PC-3 (cell line): ENCODE measurements around the gene NELFE. TPM values are rescaled to one million over a fixed set of nuclear protein-coding genes. Genes with fewer than 3 reads are reported as not detected.

ENCODE experiments used
- ATAC-seq: fragments of 200-7000 bp; cut with Tn5 transposase; 2 replicates; pipeline ENCODE4 v1.9.1; 2020; ENCODE audit warnings: mild to moderate bottlenecking, moderate library complexity
- BruUV-seq: library from RNA; stranded (reverse); fragments of 400-500 nt; replicated peaks from 2 replicates; lab custom pipeline; 2021; lab: Mats Ljungman, UMichigan
- CTCF ChIA-PET: fragments of 300-600 bp; sonication (Branson Sonifier 250); formaldehyde crosslinking; loops from one replicate; lab custom pipeline; 2022; ENCODE audit warnings: antibody characterized with exemption; lab: Charles Lee
- POLR2A ChIA-PET: fragments of 300-600 bp; sonication (Branson Sonifier 250); formaldehyde crosslinking; loops from one replicate; lab custom pipeline; 2022; ENCODE audit warnings: antibody characterized with exemption; ENCODE audit not compliant: unreplicated experiment; lab: Charles Lee
- DNase-seq: peaks from one replicate; pipeline ENCODE4 v3.0.0-alpha.2; 2015
- H2AFZ ChIP-seq: fragments of 300-600 bp; sonication (generic); 2 replicates; pipeline ENCODE4 v1.6.0; 2016; ENCODE audit warnings: antibody characterized with exemption, low read length
- H3F3A ChIP-seq: fragments of 300-600 bp; sonication (generic); one replicate; pipeline ENCODE4 v1.6.0; 2017; ENCODE audit warnings: antibody characterized with exemption, low read length, control low read depth, mild to moderate bottlenecking; ENCODE audit not compliant: unreplicated experiment
- H3K27ac ChIP-seq: fragments of 300-600 bp; sonication (generic); 2 replicates; pipeline ENCODE4 v1.5.1; 2016; ENCODE audit warnings: mild to moderate bottlenecking, low read length
- H3K27me3 ChIP-seq: fragments of 300-600 bp; sonication (generic); 2 replicates; pipeline ENCODE4 v1.6.1; 2016; ENCODE audit warnings: low read length, mixed read lengths
- H3K36me3 ChIP-seq: fragments of 300-600 bp; sonication (generic); 2 replicates; pipeline ENCODE4 v1.6.1; 2016; ENCODE audit warnings: low read depth, mixed run types, low read length, mixed read lengths
- H3K4me1 ChIP-seq: fragments of 300-600 bp; sonication (generic); 2 replicates; pipeline ENCODE4 v1.5.1; 2016; ENCODE audit warnings: low read length; ENCODE audit not compliant: insufficient read depth
- H3K4me2 ChIP-seq: fragments of 300-600 bp; sonication (generic); 2 replicates; pipeline ENCODE4 v1.6.0; 2016; ENCODE audit warnings: low read length
- H3K4me3 ChIP-seq: fragments of 300-600 bp; sonication (generic); 2 replicates; pipeline ENCODE4 v1.5.1; 2016; ENCODE audit warnings: mild to moderate bottlenecking, low read length, mixed read lengths
- H3K79me2 ChIP-seq: fragments of 300-600 bp; sonication (generic); 2 replicates; pipeline ENCODE4 v1.6.1; 2017; ENCODE audit warnings: low read length, mixed read lengths
- H3K9ac ChIP-seq: fragments of 300-600 bp; sonication (generic); 2 replicates; pipeline ENCODE4 v1.6.0; 2016; ENCODE audit warnings: mild to moderate bottlenecking, low read length
- H3K9me2 ChIP-seq: fragments of 300-600 bp; sonication (generic); replicated peaks from 2 replicates; pipeline ENCODE4 v1.6.1; 2016; ENCODE audit warnings: mixed run types, low read length, mixed read lengths
- H3K9me3 ChIP-seq: fragments of 300-600 bp; sonication (generic); 2 replicates; pipeline ENCODE4 v1.6.1; 2016; ENCODE audit warnings: low read length, mixed read lengths
- H4K20me1 ChIP-seq: fragments of 300-600 bp; sonication (generic); 2 replicates; pipeline ENCODE4 v1.6.1; 2016; ENCODE audit warnings: low read length, mixed read lengths
- CTCF ChIP-seq: fragments of 300-600 bp; sonication (generic); conservative IDR thresholded peaks from 2 replicates; pipeline ENCODE4 v1.5.1; 2017; ENCODE audit warnings: antibody characterized with exemption, low read depth, mild to moderate bottlenecking, low read length
- EZH2 ChIP-seq: fragments of 300-600 bp; sonication (generic); IDR thresholded peaks from one replicate; pipeline ENCODE4 v1.6.1; 2017; ENCODE audit warnings: antibody characterized with exemption, mild to moderate bottlenecking, low read length; ENCODE audit not compliant: unreplicated experiment
- EZH2phosphoT487 ChIP-seq: fragments of 300-600 bp; sonication (generic); IDR thresholded peaks from 2 replicates; pipeline ENCODE4 v1.6.1; 2018; ENCODE audit warnings: mild to moderate bottlenecking, antibody characterized with exemption, low read length, borderline replicate concordance
- intact Hi-C: fragments of 100-400 bp; cut with micrococcal nuclease; formaldehyde crosslinking; loops from 2 replicates; pipeline ENCODE4 v1.9.0; 2023
- total RNA-seq: library from RNA; depleted of rRNA; stranded (reverse); fragments of >200 nt; gene quantifications from 2 replicates; pipeline ENCODE4 v1.2.3, GENCODE V29; 2014

The NELFE gene
- total RNA-seq, 1 experiment from 2014 or later = 132 TPM

GRCh38 chr6:31971279-31971992 lies 12.7 kb upstream of the NELFE start:
- BruUV-seq = TSS peak; percentile 78
- H2AFZ ChIP-seq = peak overlapping the region; percentile 87
- no peak for TF ChIP-seq EZH2
- no peak for TF ChIP-seq CTCF
- TF ChIP-seq EZH2phosphoT487 = no peak
- H3K9ac ChIP-seq = peak overlapping the region; percentile 90
- peak overlapping the region; percentile 86 for H3K27ac ChIP-seq
- no peaks in the 10 kb centered on the region for H3K9me3 ChIP-seq
- no peaks in the 10 kb centered on the region for H4K20me1 ChIP-seq
- H3K9me2 ChIP-seq = no peaks in the 10 kb centered on the region
- no peak for DNase-seq
- H3K4me2 ChIP-seq = peak overlapping the region; percentile 94
- H3K27me3 ChIP-seq = no peaks in the 10 kb centered on the region
- peaks cover 44% of the 10 kb centered on the region for H3K79me2 ChIP-seq
- intact Hi-C loops = loop anchor here (10.0 kb wide), 1 partner anchor 113 kb away; no protein-coding TSS in a partner anchor
- H3K4me3 ChIP-seq = peak overlapping the region; percentile 89
- peaks cover 24% of the 10 kb centered on the region for H3K36me3 ChIP-seq
- ChIA-PET POLR2A (interaction anchor here (0.6 to 1.0 kb wide), 4 partner anchors 12 to 165 kb away, joined by 3 to 5 read pairs (median 3); partner anchors contain the start of genes EHMT2, LSM2 and SKIC2), CTCF (no interaction called here)
- no peaks in the 10 kb centered on the region for H3F3A ChIP-seq
- H3K4me1 ChIP-seq = peaks cover 23% of the 10 kb centered on the region
- peak; percentile 18 for ATAC-seq

- Histone ChIP-seq H3K9ac (peak overlapping the region; percentile 90), H4K20me1 (no peaks in the 10 kb centered on the region), H3K27me3 (no peaks in the 10 kb centered on the region), H3K4me2 (peak overlapping the region; percentile 94), H3K36me3 (peaks cover 29% of the 10 kb centered on the region), H3K4me3 (peak overlapping the region; percentile 89), H3K4me1 (peaks cover 23% of the 10 kb centered on the region), H3K79me2 (peaks cover 44% of the 10 kb centered on the region), H3K9me2 (no peaks in the 10 kb centered on the region), H3K9me3 (no peaks in the 10 kb centered on the region), H2AFZ (peak overlapping the region; percentile 87; the same call in 1 of the 2 replicates), H3K27ac (peak overlapping the region; percentile 86), H3F3A (no peaks in the 10 kb centered on the region)
- CTCF ChIA-PET = interaction anchor here (0.7 kb wide), 1 partner anchor 19 kb away, joined by 3 read pairs; no protein-coding TSS in a partner anchor
- intact Hi-C loops = loop anchor here (10.0 kb wide), 1 partner anchor 114 kb away; no protein-coding TSS in a partner anchor
- peak; percentile 41 for DNase-seq
- no peak for TF ChIP-seq EZH2
- TF ChIP-seq CTCF = no peak
- no peak for TF ChIP-seq EZH2phosphoT487
- peak; percentile 8 for ATAC-seq
- POLR2A ChIA-PET = interaction anchor here (0.6 kb wide), 2 partner anchors 73 to 1438 kb away, joined by 3 to 5 read pairs; partner anchors contain the start of gene EHMT2
- no TSS peak for BruUV-seq
Measured at GRCh38 chr6:31970604-31971271, 12.0 kb upstream of the NELFE start.
